Prostate gland (tissue), 2 donors: Measurements from ENCODE around the gene CHST8. TPM values are rescaled to one million over a fixed set of nuclear protein-coding genes. Genes with fewer than 3 reads are reported as not detected.
"Not testable (repeated sequence)": the region's sequence is repeated elsewhere in the genome, so short reads cannot be mapped to it uniquely, and the experiment has no call there.

ENCODE experiments used
- DNase-seq: peaks from one replicate; pipeline ENCODE4 v3.0.0-alpha.2; 2019; ENCODE audit warnings: low spot score
- H3K27ac ChIP-seq, 2 donors: fragments of 200-600 bp; sonication (generic); 2 replicates each; pipeline ENCODE4 v1.5.1; 2017 to 2019
- H3K27me3 ChIP-seq: fragments of 200-600 bp; sonication (generic); replicated peaks from 2 replicates; pipeline ENCODE4 v1.5.1; 2019; ENCODE audit not compliant: insufficient read depth
- H3K36me3 ChIP-seq, 2 donors: fragments of 200-600 bp; sonication (generic); 1 replicate in 1 of 2; 2 replicates in 1 of 2; pipeline versions ENCODE4 v1.5.1 to v1.8.1; 2017 to 2019
- H3K4me1 ChIP-seq: fragments of 200-600 bp; sonication (generic); replicated peaks from 2 replicates; pipeline ENCODE4 v1.5.1; 2019
- H3K4me3 ChIP-seq, 2 donors: fragments of 200-600 bp; sonication (generic); 2 replicates each; pipeline ENCODE4 v1.5.1; 2017 to 2019
- H3K9me3 ChIP-seq: fragments of 200-600 bp; sonication (generic); 2 replicates; pipeline ENCODE4 v1.5.1; 2017
- POLR2A ChIP-seq: fragments of 450-650 bp; IDR thresholded peaks from one replicate; pipeline ENCODE4 v1.6.1; 2016; ENCODE audit warnings: antibody characterized with exemption, mild to moderate bottlenecking
- POLR2AphosphoS5 ChIP-seq: sonication (generic); formaldehyde crosslinking; IDR thresholded peaks from one replicate; pipeline ENCODE4 v1.6.1; 2017; ENCODE audit warnings: antibody characterized with exemption
- WGBS: methylation state at CpG from one replicate; pipeline ENCODE4 v1.1.5; 2018; 5-methylcytosine and 5-hydroxymethylcytosine counted together
- intact Hi-C: fragments of 100-400 bp; cut with DNase I; formaldehyde crosslinking; loops from one replicate; pipeline ENCODE4 v1.14.2; 2022
- total RNA-seq, 2 donors: library from RNA; depleted of rRNA; stranded (reverse); fragments of >200 nt; gene quantifications; one replicate each; pipeline ENCODE4 v1.1.0, GENCODE V29; 2016
- TF ChIP-seq, protein P1 (sequence below), 4 experiments: fragments of 200-600 bp in 2 of 4; fragments of 450-650 bp in 2 of 4; sonication (generic) in 2 of 4; IDR thresholded peaks; 1 replicate in 3 of 4; 2 replicates in 1 of 4; pipeline ENCODE4 v1.5.1; 2016 to 2019; ENCODE audit warnings: antibody characterized with exemption in 4 of 4, mild to moderate bottlenecking in 2 of 4, moderate library complexity in 2 of 4

CHST8 gene
- total RNA-seq, 2 donors from 2014 or later = 1.3 to 2.7 TPM

DNA sequence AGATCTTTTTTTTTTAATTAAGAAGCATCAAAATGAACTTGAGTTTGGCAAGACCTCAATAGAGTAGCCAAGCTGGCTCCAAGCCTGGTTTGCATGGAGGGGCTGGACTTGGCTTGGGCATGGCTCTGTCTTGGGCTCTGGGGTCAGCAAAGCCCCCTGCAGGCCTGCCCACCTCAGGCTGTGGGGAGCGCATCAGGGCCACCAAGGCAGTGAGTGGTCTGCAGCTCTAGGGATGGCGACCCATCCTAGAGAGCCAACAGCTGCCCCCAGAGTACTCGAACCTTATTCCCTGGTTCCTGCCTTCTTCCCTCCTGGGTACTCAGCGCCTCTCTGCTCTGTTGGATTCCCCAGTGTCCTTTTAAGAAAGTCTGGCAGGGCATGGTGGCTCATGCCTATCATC is 5.4 kb upstream of the CHST8 start:
- no peaks in the 10 kb centered on the region for H3K9me3 ChIP-seq
- no peak overlapping the region for H3K4me3 ChIP-seq
- no peak overlapping the region for H3K27ac ChIP-seq
- DNase-seq = no peak
- TF ChIP-seq POLR2AphosphoS5 (no peak), POLR2A (no peak)
- TF ChIP-seq, protein P1, sequence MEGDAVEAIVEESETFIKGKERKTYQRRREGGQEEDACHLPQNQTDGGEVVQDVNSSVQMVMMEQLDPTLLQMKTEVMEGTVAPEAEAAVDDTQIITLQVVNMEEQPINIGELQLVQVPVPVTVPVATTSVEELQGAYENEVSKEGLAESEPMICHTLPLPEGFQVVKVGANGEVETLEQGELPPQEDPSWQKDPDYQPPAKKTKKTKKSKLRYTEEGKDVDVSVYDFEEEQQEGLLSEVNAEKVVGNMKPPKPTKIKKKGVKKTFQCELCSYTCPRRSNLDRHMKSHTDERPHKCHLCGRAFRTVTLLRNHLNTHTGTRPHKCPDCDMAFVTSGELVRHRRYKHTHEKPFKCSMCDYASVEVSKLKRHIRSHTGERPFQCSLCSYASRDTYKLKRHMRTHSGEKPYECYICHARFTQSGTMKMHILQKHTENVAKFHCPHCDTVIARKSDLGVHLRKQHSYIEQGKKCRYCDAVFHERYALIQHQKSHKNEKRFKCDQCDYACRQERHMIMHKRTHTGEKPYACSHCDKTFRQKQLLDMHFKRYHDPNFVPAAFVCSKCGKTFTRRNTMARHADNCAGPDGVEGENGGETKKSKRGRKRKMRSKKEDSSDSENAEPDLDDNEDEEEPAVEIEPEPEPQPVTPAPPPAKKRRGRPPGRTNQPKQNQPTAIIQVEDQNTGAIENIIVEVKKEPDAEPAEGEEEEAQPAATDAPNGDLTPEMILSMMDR (IDR thresholded peaks at IDR 0.05) = no peak
- H3K36me3 ChIP-seq = no peaks in the 10 kb centered on the region
- 87% methylated on average over 4 of the region's 4 CpGs for WGBS
- no peaks in the 10 kb centered on the region for H3K4me1 ChIP-seq
- intact Hi-C loops = no loop called here
- peaks cover 6% of the 10 kb centered on the region for H3K27me3 ChIP-seq

DNA sequence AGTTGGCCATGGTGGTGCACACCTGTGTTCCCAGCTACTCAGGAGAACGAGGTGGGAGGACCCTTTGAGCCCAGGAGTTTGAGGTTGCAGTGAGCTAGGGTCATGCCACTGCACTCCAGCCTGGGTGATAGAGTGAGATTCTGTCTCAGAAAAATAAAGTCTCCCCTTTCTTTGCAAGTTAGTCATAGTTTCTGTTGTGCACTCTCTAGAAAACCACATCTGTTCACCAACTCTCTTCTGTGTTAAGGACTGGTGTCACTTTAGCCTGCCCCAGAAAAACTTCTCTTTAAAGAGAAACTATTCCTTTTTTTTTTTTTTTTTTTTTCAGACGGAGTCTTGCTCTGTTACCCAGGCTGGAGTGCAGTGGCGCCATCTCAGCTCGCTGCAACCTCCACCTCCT is 4.9 kb upstream of the CHST8 start:
- intact Hi-C loops = no loop called here
- Histone ChIP-seq H3K27ac (no peak overlapping the region), H3K4me3 (no peak overlapping the region), H3K27me3 (peaks cover 6% of the 10 kb centered on the region), H3K9me3 (no peaks in the 10 kb centered on the region), H3K4me1 (no peaks in the 10 kb centered on the region), H3K36me3 (no peaks in the 10 kb centered on the region)
- TF ChIP-seq, protein P1 (IDR thresholded peaks at IDR 0.05) = no peak
- TF ChIP-seq POLR2A (no peak), POLR2AphosphoS5 (no peak)
- no peak for DNase-seq
- 84% methylated on average over 4 of the region's 4 CpGs for WGBS

DNA sequence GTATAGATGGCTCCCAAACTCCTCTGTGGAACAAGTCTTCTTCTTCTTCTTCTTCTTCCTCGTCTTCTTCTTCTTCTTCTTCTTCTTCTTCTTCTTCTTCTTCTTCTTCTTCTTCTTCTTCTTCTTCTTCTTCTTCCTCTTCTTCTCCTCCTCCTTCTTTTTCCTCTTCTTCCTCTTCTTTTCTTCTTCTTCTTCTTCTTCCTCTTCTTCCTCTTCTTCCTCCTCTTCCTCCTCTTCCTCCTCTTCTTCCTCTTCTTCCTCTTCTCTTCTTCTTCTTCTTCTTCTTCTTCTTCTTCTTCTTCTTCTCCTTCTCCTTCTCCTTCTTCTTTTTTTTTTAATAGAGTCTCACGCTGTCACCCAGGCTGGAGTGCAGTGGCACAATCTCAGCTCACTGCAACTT is 3.4 kb upstream of the CHST8 start:
- H3K4me1 ChIP-seq, intact Hi-C loops, H3K27me3 ChIP-seq, DNase-seq, H3K9me3 ChIP-seq, H3K36me3 ChIP-seq, H3K4me3 ChIP-seq, H3K27ac ChIP-seq: not testable (repeated sequence)
- WGBS = 93% methylated on average over 2 of the region's 2 CpGs

DNA sequence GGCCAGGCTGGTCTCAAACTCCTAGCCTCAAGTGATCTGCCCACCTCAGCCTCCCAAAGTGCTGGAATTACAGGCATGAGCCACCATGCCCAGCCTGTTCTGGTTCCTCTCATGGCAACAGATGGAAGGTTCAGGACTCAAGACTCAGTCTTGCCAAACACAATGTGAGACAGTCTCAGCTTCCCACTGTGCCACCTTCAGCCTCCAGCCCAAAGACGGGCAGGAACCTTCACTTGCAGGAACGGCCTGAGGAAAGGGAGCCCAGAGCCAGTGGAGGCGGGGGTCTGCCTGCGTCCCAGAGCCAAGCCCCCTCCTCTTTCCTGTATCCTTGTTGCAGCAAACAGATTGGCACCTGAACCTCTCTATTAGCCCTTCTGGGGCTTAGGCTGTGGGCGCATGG is 2.9 kb upstream of the CHST8 start:
- no peaks in the 10 kb centered on the region for H3K9me3 ChIP-seq
- no peak for DNase-seq

DNA sequence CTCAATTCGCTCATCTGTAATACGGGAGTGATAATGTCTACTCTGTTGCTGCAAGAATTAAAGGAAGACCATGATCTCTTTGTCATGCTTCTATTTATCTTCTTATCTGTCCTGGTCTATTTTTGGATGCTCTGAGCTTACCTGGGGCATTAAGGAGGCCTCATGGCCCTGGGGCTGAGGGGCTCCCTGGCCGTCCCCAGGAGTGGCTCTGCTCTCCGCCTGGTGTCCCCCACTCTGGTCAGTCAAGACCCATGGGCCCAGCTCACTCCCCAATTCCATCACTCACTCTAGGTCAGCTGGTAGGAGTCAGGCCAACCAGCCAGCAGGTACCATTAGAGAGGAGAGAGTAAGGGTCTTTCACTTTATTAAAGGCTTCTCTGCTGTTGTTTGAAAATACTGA is 1.1 kb upstream of the CHST8 start:
- 95% methylated on average over 4 of the region's 4 CpGs for WGBS
- TF ChIP-seq POLR2AphosphoS5 (no peak), POLR2A (no peak)
- TF ChIP-seq, protein P1 (IDR thresholded peaks at IDR 0.05) = no peak
- intact Hi-C loops = no loop called here
- Histone ChIP-seq H3K9me3 (no peaks in the 10 kb centered on the region), H3K27ac (no peak overlapping the region), H3K27me3 (peaks cover 6% of the 10 kb centered on the region), H3K4me3 (no peak overlapping the region), H3K4me1 (peaks cover 2% of the 10 kb centered on the region), H3K36me3 (no peaks in the 10 kb centered on the region)
- DNase-seq = no peak

More for the DNA sequence above, 2.9 kb upstream of the CHST8 start:
- 83% methylated on average over 5 of the region's 5 CpGs for WGBS
- Histone ChIP-seq H3K27ac (no peak overlapping the region), H3K27me3 (peaks cover 6% of the 10 kb centered on the region), H3K4me1 (peaks cover 2% of the 10 kb centered on the region), H3K4me3 (no peak overlapping the region), H3K36me3 (no peaks in the 10 kb centered on the region)
- intact Hi-C loops = no loop called here
- TF ChIP-seq POLR2AphosphoS5 = no peak
- no peak for TF ChIP-seq POLR2A
- TF ChIP-seq, protein P1 (IDR thresholded peaks at IDR 0.05) = no peak
